Neural cell (in vitro differentiated cells): ENCODE measurements around the gene SYDE2. TPM values are rescaled to one million over a fixed set of nuclear protein-coding genes. Genes with fewer than 3 reads are reported as not detected.

ENCODE experiments used
- H2AFZ ChIP-seq: fragments of 200-600, 300-800 bp; sonication (generic), shearing (Covaris generic); 2 replicates; pipeline ENCODE4 v1.6.0; 2014; ENCODE audit warnings: low read depth, mild to moderate bottlenecking, antibody characterized with exemption, low read length, moderate library complexity
- H3F3A ChIP-seq: fragments of 200-600 bp; shearing (Covaris generic); 2 replicates; pipeline ENCODE4 v1.6.1; 2016; ENCODE audit warnings: mild to moderate bottlenecking, moderate library complexity, mixed read lengths, antibody characterized with exemption, low read length; ENCODE audit not compliant: insufficient read depth, poor library complexity, severe bottlenecking
- H3K27ac ChIP-seq: fragments of 200-600, 300-800 bp; sonication (generic), shearing (Covaris generic); 2 replicates; pipeline ENCODE4 v1.5.1; 2014; ENCODE audit warnings: mild to moderate bottlenecking, low read length, moderate library complexity
- H3K27me3 ChIP-seq: fragments of 300-800, 200-600 bp; sonication (generic), shearing (Covaris generic); 2 replicates; pipeline ENCODE4 v1.6.0; 2014; ENCODE audit warnings: mild to moderate bottlenecking, low read depth, low read length, moderate library complexity; ENCODE audit not compliant: insufficient read depth
- H3K36me3 ChIP-seq: fragments of 300-800, 200-600 bp; sonication (generic), shearing (Covaris generic); 2 replicates; pipeline ENCODE4 v1.5.1; 2014; ENCODE audit warnings: mild to moderate bottlenecking, antibody characterized with exemption, low read length, moderate library complexity; ENCODE audit not compliant: insufficient read depth
- H3K4me2 ChIP-seq: fragments of 300-800, 200-600 bp; sonication (generic), shearing (Covaris generic); 2 replicates; pipeline ENCODE4 v1.6.0; 2014; ENCODE audit warnings: mild to moderate bottlenecking, low read length
- H3K4me3 ChIP-seq: fragments of 300-800, 200-600 bp; sonication (generic), shearing (Covaris generic); 2 replicates; pipeline ENCODE4 v1.5.1; 2014; ENCODE audit warnings: mild to moderate bottlenecking, low read length, moderate library complexity
- H3K79me2 ChIP-seq: fragments of 200-600 bp; shearing (Covaris generic); replicated peaks from 2 replicates; pipeline ENCODE4 v1.6.0; 2014; ENCODE audit warnings: mild to moderate bottlenecking, low read length, moderate library complexity; ENCODE audit not compliant: insufficient read depth
- H3K9ac ChIP-seq: fragments of 300-800, 200-600 bp; sonication (generic), shearing (Covaris generic); 2 replicates; pipeline ENCODE4 v1.6.1; 2016; ENCODE audit warnings: mild to moderate bottlenecking, low read length, mixed read lengths
- H3K9me2 ChIP-seq: fragments of 200-600 bp; shearing (Covaris generic); 2 replicates; pipeline ENCODE4 v1.6.1; 2016; ENCODE audit warnings: mild to moderate bottlenecking, low read length, mixed read lengths; ENCODE audit not compliant: insufficient read depth
- H3K9me3 ChIP-seq: fragments of 200-600, 300-800 bp; sonication (generic), shearing (Covaris generic); 2 replicates; pipeline ENCODE4 v1.6.1; 2016; ENCODE audit warnings: mild to moderate bottlenecking, mixed run types, low read length, moderate library complexity, mixed read lengths
- H4K20me1 ChIP-seq: fragments of 200-600 bp; shearing (Covaris generic); 2 replicates; pipeline ENCODE4 v1.6.1; 2016; ENCODE audit warnings: mild to moderate bottlenecking, mixed run types; ENCODE audit not compliant: insufficient read depth
- EP300 ChIP-seq: fragments of 450-650 bp; conservative IDR thresholded peaks from 2 replicates; pipeline ENCODE4 v1.6.1; 2014; ENCODE audit warnings: antibody characterized with exemption, mild to moderate bottlenecking, moderate library complexity; ENCODE audit not compliant: poor library complexity, severe bottlenecking
- EZH2 ChIP-seq: fragments of 200-600, 300-800 bp; shearing (Covaris generic), sonication (generic); IDR thresholded peaks from 2 replicates; pipeline ENCODE4 v1.6.1; 2014; ENCODE audit warnings: antibody characterized with exemption, low read length, borderline replicate concordance, mild to moderate bottlenecking; ENCODE audit not compliant: insufficient read depth, poor library complexity, severe bottlenecking
- MXI1 ChIP-seq: fragments of 450-650 bp; conservative IDR thresholded peaks from 2 replicates; pipeline ENCODE4 v1.6.1; 2014; ENCODE audit warnings: antibody characterized with exemption, mild to moderate bottlenecking; ENCODE audit not compliant: poor library complexity, severe bottlenecking
- POLR2AphosphoS5 ChIP-seq: IDR thresholded peaks from 2 replicates; pipeline ENCODE4 v1.6.1; 2012
- RAD21 ChIP-seq: fragments of 450-650 bp; conservative IDR thresholded peaks from 2 replicates; pipeline ENCODE4 v1.6.1; 2014; ENCODE audit warnings: antibody characterized with exemption, mild to moderate bottlenecking, moderate library complexity
- SMC3 ChIP-seq: fragments of 450-650 bp; conservative IDR thresholded peaks from 2 replicates; pipeline ENCODE4 v1.6.1; 2014; ENCODE audit warnings: antibody characterized with exemption, mild to moderate bottlenecking, moderate library complexity; ENCODE audit not compliant: poor library complexity
- TAF1 ChIP-seq: IDR thresholded peaks from 2 replicates; pipeline ENCODE4 v1.6.1; 2012; ENCODE audit warnings: low read depth
- polyA plus RNA-seq: library from polyadenylated mRNA; depleted of rRNA; stranded (reverse); fragments of >200 nt; gene quantifications from 2 replicates; pipeline ENCODE4 v1.2.3, GENCODE V29; 2014
- TF ChIP-seq, protein P1 (sequence below): IDR thresholded peaks from 2 replicates; pipeline ENCODE4 v1.6.1; 2012; ENCODE audit warnings: borderline replicate concordance
- TF ChIP-seq, protein P2 (sequence below): fragments of 450-650 bp; IDR thresholded peaks from 2 replicates; pipeline ENCODE4 v1.5.1; 2014; ENCODE audit warnings: antibody characterized with exemption, mild to moderate bottlenecking, moderate library complexity; ENCODE audit not compliant: poor library complexity, severe bottlenecking

The SYDE2 gene
- polyA plus RNA-seq, 1 donor from 2014 or later, result 0.66 TPM

DNA sequence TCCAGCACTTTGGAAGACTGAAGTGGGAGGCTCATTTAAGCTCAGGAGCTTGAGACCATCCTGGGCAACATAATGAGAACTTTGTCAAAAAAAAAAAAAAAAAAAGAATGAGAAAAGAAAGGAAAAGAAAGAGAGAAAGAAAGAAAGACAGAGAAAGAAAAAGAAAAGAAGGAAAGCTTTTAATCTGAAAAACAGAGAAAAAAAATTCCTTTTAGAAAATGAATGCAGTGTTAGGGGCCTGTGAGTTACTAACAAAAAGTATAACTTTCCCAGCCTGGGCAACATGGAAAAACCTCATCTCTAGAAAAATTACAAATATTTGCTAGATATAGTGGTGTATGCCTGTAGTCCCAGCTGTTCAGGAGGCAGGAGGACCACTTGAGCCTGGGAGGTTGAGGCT lies 15.9 kb upstream of the SYDE2 start:
- no peak overlapping the region for H3K4me2 ChIP-seq
- no peaks in the 10 kb centered on the region for H3F3A ChIP-seq
- H4K20me1 ChIP-seq, result no peaks in the 10 kb centered on the region
- no peak overlapping the region for H3K4me3 ChIP-seq
- H3K27ac ChIP-seq, result no peak overlapping the region
- no peak overlapping the region for H2AFZ ChIP-seq
- H3K27me3 ChIP-seq, result no peaks in the 10 kb centered on the region
- H3K9me3 ChIP-seq, result no peaks in the 10 kb centered on the region
- TF ChIP-seq TAF1 (no peak), MXI1 (no peak), POLR2AphosphoS5 (no peak), EP300 (no peak), SMC3 (no peak), RAD21 (no peak), EZH2 (no peak)
- TF ChIP-seq, protein P1, sequence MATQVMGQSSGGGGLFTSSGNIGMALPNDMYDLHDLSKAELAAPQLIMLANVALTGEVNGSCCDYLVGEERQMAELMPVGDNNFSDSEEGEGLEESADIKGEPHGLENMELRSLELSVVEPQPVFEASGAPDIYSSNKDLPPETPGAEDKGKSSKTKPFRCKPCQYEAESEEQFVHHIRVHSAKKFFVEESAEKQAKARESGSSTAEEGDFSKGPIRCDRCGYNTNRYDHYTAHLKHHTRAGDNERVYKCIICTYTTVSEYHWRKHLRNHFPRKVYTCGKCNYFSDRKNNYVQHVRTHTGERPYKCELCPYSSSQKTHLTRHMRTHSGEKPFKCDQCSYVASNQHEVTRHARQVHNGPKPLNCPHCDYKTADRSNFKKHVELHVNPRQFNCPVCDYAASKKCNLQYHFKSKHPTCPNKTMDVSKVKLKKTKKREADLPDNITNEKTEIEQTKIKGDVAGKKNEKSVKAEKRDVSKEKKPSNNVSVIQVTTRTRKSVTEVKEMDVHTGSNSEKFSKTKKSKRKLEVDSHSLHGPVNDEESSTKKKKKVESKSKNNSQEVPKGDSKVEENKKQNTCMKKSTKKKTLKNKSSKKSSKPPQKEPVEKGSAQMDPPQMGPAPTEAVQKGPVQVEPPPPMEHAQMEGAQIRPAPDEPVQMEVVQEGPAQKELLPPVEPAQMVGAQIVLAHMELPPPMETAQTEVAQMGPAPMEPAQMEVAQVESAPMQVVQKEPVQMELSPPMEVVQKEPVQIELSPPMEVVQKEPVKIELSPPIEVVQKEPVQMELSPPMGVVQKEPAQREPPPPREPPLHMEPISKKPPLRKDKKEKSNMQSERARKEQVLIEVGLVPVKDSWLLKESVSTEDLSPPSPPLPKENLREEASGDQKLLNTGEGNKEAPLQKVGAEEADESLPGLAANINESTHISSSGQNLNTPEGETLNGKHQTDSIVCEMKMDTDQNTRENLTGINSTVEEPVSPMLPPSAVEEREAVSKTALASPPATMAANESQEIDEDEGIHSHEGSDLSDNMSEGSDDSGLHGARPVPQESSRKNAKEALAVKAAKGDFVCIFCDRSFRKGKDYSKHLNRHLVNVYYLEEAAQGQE, result no peak
- TF ChIP-seq, protein P2, sequence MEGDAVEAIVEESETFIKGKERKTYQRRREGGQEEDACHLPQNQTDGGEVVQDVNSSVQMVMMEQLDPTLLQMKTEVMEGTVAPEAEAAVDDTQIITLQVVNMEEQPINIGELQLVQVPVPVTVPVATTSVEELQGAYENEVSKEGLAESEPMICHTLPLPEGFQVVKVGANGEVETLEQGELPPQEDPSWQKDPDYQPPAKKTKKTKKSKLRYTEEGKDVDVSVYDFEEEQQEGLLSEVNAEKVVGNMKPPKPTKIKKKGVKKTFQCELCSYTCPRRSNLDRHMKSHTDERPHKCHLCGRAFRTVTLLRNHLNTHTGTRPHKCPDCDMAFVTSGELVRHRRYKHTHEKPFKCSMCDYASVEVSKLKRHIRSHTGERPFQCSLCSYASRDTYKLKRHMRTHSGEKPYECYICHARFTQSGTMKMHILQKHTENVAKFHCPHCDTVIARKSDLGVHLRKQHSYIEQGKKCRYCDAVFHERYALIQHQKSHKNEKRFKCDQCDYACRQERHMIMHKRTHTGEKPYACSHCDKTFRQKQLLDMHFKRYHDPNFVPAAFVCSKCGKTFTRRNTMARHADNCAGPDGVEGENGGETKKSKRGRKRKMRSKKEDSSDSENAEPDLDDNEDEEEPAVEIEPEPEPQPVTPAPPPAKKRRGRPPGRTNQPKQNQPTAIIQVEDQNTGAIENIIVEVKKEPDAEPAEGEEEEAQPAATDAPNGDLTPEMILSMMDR, result no peak
- H3K36me3 ChIP-seq, result no peaks in the 10 kb centered on the region
- no peaks in the 10 kb centered on the region for H3K79me2 ChIP-seq
- no peak overlapping the region for H3K9ac ChIP-seq
- no peaks in the 10 kb centered on the region for H3K9me2 ChIP-seq

DNA sequence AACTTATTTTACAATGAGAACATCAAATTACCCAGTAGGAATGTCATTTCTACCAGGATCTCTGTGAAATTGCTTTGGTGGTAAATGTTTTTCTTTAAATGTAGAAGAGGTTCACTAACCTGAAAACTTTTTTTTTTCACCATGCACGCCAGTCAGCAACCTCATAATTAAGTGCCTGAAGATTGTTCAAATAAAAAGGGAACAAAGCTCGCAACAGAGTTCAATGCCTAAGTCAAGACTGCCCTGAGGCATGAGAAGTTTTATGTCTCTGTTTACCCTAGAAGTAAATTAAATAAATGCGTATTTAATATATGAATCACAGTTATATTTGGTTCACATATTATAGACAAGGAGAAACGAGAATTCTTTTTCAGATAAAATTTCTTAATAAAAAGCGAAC lies 13.8 kb upstream of the SYDE2 start:
- no peaks in the 10 kb centered on the region for H3K36me3 ChIP-seq
- H3K27ac ChIP-seq, result no peak overlapping the region
- H3K27me3 ChIP-seq, result no peaks in the 10 kb centered on the region
- H3K9me2 ChIP-seq, result no peaks in the 10 kb centered on the region
- TF ChIP-seq TAF1 (no peak), MXI1 (no peak), RAD21 (no peak), EP300 (no peak), POLR2AphosphoS5 (no peak), SMC3 (no peak), EZH2 (no peak)
- TF ChIP-seq, protein P2, result no peak
- no peaks in the 10 kb centered on the region for H4K20me1 ChIP-seq
- no peaks in the 10 kb centered on the region for H3K9me3 ChIP-seq
- no peak overlapping the region for H2AFZ ChIP-seq
- H3F3A ChIP-seq, result no peaks in the 10 kb centered on the region
- no peak overlapping the region for H3K4me3 ChIP-seq
- H3K9ac ChIP-seq, result no peak overlapping the region
- H3K79me2 ChIP-seq, result no peaks in the 10 kb centered on the region
- H3K4me2 ChIP-seq, result no peak overlapping the region
